ENCODE results near the gene SLC12A2. TPM values are rescaled to one million over a fixed set of nuclear protein-coding genes. Genes with fewer than 3 reads are reported as not detected.

SLC12A2 gene
- total RNA-seq = 100 to 1,000 TPM in 3 of 5 donors, 10 to 100 TPM in 2; 61.3 to 575 (median 137) TPM
- polyA plus RNA-seq = 1 to 10 TPM; 2.1 to 6.7 (median 5.7) TPM
- long read RNA-seq, donor 1 = 0 reads
- long read RNA-seq, donor 2, full-length matches to known transcripts = 1 of 88 reads
- long read RNA-seq, donor 2, partial matches to known transcripts = 87 of 88 reads
- long read RNA-seq, donor 2, other reads (novel, unspliced or antisense) = 0 of 88 reads
- long read RNA-seq, donor 3, full-length matches to known transcripts = 2 of 11 reads
- long read RNA-seq, donor 3, partial matches to known transcripts = 9 of 11 reads
- long read RNA-seq, donor 3, other reads (novel, unspliced or antisense) = 0 of 11 reads
- long read RNA-seq, donor 4 = 0 reads
- long read RNA-seq, donor 5, full-length matches to known transcripts = 4 of 17 reads
- long read RNA-seq, donor 5, partial matches to known transcripts = 13 of 17 reads
- long read RNA-seq, donor 5, other reads (novel, unspliced or antisense) = 0 of 17 reads
- long read RNA-seq, donor 6, full-length matches to known transcripts = 2 of 958 reads
- long read RNA-seq, donor 6, partial matches to known transcripts = 956 of 958 reads
- long read RNA-seq, donor 6, other reads (novel, unspliced or antisense) = 0 of 958 reads
- long read RNA-seq, donor 7, partial matches to known transcripts = 27 of 27 reads
- long read RNA-seq, donor 7, other reads (novel, unspliced or antisense) = 0 of 27 reads
- long read RNA-seq, donor 8, full-length matches to known transcripts = 5 of 330 reads
- long read RNA-seq, donor 8, partial matches to known transcripts = 325 of 330 reads
- long read RNA-seq, donor 8, other reads (novel, unspliced or antisense) = 0 of 330 reads
- long read RNA-seq, donor 9, full-length matches to known transcripts = 3 of 26 reads
- long read RNA-seq, donor 9, partial matches to known transcripts = 23 of 26 reads
- long read RNA-seq, donor 9, other reads (novel, unspliced or antisense) = 0 of 26 reads
- long read RNA-seq, donor 10 = 0 reads

GRCh38 chr5:128083033-128083810, at the start of gene SLC12A2:
Gene SLC12A2, plus strand, starts transcription at chr5:128083766. Its CDS starts 189 bp downstream, at chr5:128083955.
- peak within 1 kb of the TSS; percentile 83 to 93 (median 86) for H3K4me3 ChIP-seq
- H3K27me3 ChIP-seq = no peaks in the 10 kb centered on the region
- no peaks in the 10 kb centered on the region for H3K9me3 ChIP-seq
- peak; percentile 91 to 98 for DNase-seq
- intact Hi-C loops (cut with DNase I; ENCODE audit: low total_unique reads) = no loop called here
- H3K27ac ChIP-seq = peak within 1 kb of the TSS; percentile 97 to 100 (median 97)
- WGBS, 5 donors = 0 to 1% (median 0%) methylated on average over 25 to 104 of the region's 104 CpGs
- peaks cover 17 to 76% (median 61%) of the 10 kb centered on the region in 4 donors for H3K4me1 ChIP-seq
- no peaks in the 10 kb centered on the region for H3K36me3 ChIP-seq
- no peak for TF ChIP-seq POLR2A (IDR thresholded peaks at IDR 0.05)
- TF ChIP-seq POLR2AphosphoS5 (IDR thresholded peaks at IDR 0.05) = peak; percentile 41 to 88 (median 77)
- TF ChIP-seq CTCF (IDR thresholded peaks at IDR 0.05) = peak in 1 of 7 experiments; percentile 7

GRCh38 chr5:128035689-128036088, 47.9 kb upstream of the SLC12A2 start:
- 84 to 89% (median 88%) methylated on average over 4 of the region's 4 CpGs for WGBS, 5 donors

GRCh38 chr5:128036950-128037349, 46.6 kb upstream of the SLC12A2 start:
- Histone ChIP-seq H3K27me3 (no peaks in the 10 kb centered on the region), H3K27ac (no peak overlapping the region), H3K4me1 (peaks cover 0 to 42% (median 18%) of the 10 kb centered on the region in 4 donors), H3K9me3 (no peaks in the 10 kb centered on the region), H3K36me3 (no peaks in the 10 kb centered on the region), H3K4me3 (no peak overlapping the region)
- DNase-seq = peak in 1 of 2 donors; percentile 9
- intact Hi-C loops (cut with DNase I; ENCODE audit: low total_unique reads) = no loop called here
- 9 to 24% (median 16%) methylated on average over 1 of the region's 1 CpG for WGBS, 5 donors
- TF ChIP-seq CTCF (IDR thresholded peaks at IDR 0.05) (no peak), POLR2AphosphoS5 (IDR thresholded peaks at IDR 0.05) (no peak), EP300 (IDR thresholded peaks at IDR 0.05) (no peak), POLR2A (IDR thresholded peaks at IDR 0.05) (no peak)

More at GRCh38 chr5:128035689-128036088, 47.9 kb upstream of the SLC12A2 start:
- Histone ChIP-seq H3K4me3 (no peak overlapping the region), H3K27me3 (no peaks in the 10 kb centered on the region), H3K4me1 (peaks cover 0 to 37% (median 15%) of the 10 kb centered on the region in 4 donors), H3K27ac (no peak overlapping the region), H3K36me3 (no peaks in the 10 kb centered on the region), H3K9me3 (no peaks in the 10 kb centered on the region)
- no peak for DNase-seq
- intact Hi-C loops (cut with DNase I; ENCODE audit: low total_unique reads) = no loop called here
- TF ChIP-seq POLR2AphosphoS5 (IDR thresholded peaks at IDR 0.05) (no peak), EP300 (IDR thresholded peaks at IDR 0.05) (no peak), POLR2A (IDR thresholded peaks at IDR 0.05) (no peak)

GRCh38 chr5:128038643-128039042, 44.9 kb upstream of the SLC12A2 start:
- Histone ChIP-seq H3K27ac (peak overlapping the region in 2 of 5 donors; percentile 18 to 36), H3K9me3 (no peaks in the 10 kb centered on the region), H3K4me1 (peaks cover 5 to 49% (median 25%) of the 10 kb centered on the region in 4 donors), H3K4me3 (no peak overlapping the region), H3K27me3 (no peaks in the 10 kb centered on the region), H3K36me3 (no peaks in the 10 kb centered on the region)
- peak in 1 of 2 donors; percentile 31 for DNase-seq
- intact Hi-C loops (cut with DNase I; ENCODE audit: low total_unique reads) = no loop called here
- peak in 1 of 3 donors; percentile 23 for TF ChIP-seq POLR2AphosphoS5 (IDR thresholded peaks at IDR 0.05)
- no peak for TF ChIP-seq CTCF (IDR thresholded peaks at IDR 0.05)
- no peak for TF ChIP-seq EP300 (IDR thresholded peaks at IDR 0.05)
- TF ChIP-seq POLR2A (IDR thresholded peaks at IDR 0.05) = no peak

All from stomach (tissue), 19 donors.